ENCODE results near the gene C14orf180. TPM values are rescaled to one million over a fixed set of nuclear protein-coding genes. Genes with fewer than 3 reads are reported as not detected.

C14orf180 gene
- total and polyA plus RNA-seq, 12 donors, result 0.26 to 17.8 (median 5.6) TPM

GRCh38 chr14:104591506-104592291 is 12.1 kb downstream of the C14orf180 start:
- Histone ChIP-seq H3K4me3 (no peak overlapping the region), H3K27ac (no peak overlapping the region), H3K9me3 (replicated peaks in 1 of 3) (no peaks in the 10 kb centered on the region), H3K36me3 (replicated peaks in 1 of 2) (no peaks in the 10 kb centered on the region), H3K4me1 (replicated peaks in 1 of 2) (no peaks in the 10 kb centered on the region), H3K27me3 (no peaks in the 10 kb centered on the region)
- intact Hi-C loops (cut with DNase I), result no loop called here
- TF ChIP-seq, protein P1, sequence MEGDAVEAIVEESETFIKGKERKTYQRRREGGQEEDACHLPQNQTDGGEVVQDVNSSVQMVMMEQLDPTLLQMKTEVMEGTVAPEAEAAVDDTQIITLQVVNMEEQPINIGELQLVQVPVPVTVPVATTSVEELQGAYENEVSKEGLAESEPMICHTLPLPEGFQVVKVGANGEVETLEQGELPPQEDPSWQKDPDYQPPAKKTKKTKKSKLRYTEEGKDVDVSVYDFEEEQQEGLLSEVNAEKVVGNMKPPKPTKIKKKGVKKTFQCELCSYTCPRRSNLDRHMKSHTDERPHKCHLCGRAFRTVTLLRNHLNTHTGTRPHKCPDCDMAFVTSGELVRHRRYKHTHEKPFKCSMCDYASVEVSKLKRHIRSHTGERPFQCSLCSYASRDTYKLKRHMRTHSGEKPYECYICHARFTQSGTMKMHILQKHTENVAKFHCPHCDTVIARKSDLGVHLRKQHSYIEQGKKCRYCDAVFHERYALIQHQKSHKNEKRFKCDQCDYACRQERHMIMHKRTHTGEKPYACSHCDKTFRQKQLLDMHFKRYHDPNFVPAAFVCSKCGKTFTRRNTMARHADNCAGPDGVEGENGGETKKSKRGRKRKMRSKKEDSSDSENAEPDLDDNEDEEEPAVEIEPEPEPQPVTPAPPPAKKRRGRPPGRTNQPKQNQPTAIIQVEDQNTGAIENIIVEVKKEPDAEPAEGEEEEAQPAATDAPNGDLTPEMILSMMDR (IDR thresholded peaks at IDR 0.05), result no peak
- TF ChIP-seq POLR2A (IDR thresholded peaks at IDR 0.05), result no peak
- 69 to 77% (median 75%) methylated on average over 4 to 26 of the region's 26 CpGs for WGBS, 4 donors
- no peak for DNase-seq

DNA sequence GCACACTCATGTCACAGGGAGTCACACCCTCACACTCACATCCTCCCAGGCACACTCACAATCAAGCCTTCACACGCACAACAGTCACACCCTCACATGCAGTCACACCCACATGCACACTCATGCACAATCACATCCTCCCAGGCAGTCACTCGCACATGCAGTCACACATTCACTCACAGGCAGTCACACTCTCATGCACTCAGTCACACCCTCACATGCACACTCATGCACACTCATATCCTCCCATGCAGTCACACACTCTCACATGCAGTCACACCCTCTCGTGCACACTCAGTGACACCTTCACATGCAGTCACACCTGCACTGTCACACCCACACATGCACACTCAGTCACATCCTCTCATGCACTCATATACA is 12.7 kb downstream of the C14orf180 start:
- Histone ChIP-seq H3K4me1 (replicated peaks in 1 of 2) (no peaks in the 10 kb centered on the region), H3K4me3 (no peak overlapping the region), H3K27ac (no peak overlapping the region), H3K27me3 (no peaks in the 10 kb centered on the region), H3K9me3 (replicated peaks in 1 of 3) (no peaks in the 10 kb centered on the region), H3K36me3 (replicated peaks in 1 of 2) (no peaks in the 10 kb centered on the region)
- 62 to 81% (median 72%) methylated on average over 3 of the region's 3 CpGs for WGBS, 4 donors
- intact Hi-C loops (cut with DNase I), result no loop called here
- TF ChIP-seq, protein P1 (IDR thresholded peaks at IDR 0.05), result no peak
- no peak for DNase-seq

DNA sequence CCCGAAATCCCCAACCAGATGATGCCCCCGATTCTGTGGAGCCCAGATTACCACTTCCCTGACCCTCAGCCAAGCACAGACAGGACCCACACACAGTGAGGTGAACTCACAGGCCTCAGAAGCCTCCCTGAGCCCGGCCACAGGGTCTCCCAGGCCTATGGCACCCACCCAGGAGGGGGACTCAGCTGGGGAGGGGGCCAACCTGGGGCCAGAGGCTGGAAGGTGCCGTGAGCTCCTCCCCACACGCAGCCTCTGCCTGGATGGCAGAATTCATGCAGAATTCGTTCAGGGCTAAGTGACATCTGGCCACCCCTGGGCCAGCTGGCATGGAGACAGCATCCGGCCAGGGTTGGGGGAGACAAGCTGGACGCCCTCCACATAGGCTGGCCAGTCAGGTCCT is 13.2 kb downstream of the C14orf180 start:
- intact Hi-C loops (cut with DNase I), result no loop called here
- Histone ChIP-seq H3K36me3 (replicated peaks in 1 of 2) (no peaks in the 10 kb centered on the region), H3K27me3 (no peaks in the 10 kb centered on the region), H3K4me3 (no peak overlapping the region), H3K27ac (no peak overlapping the region), H3K9me3 (replicated peaks in 1 of 3) (no peaks in the 10 kb centered on the region), H3K4me1 (replicated peaks in 1 of 2) (no peaks in the 10 kb centered on the region)
- no peak for DNase-seq
- 56 to 74% (median 69%) methylated on average over 3 to 8 of the region's 8 CpGs for WGBS, 4 donors
- TF ChIP-seq POLR2A (IDR thresholded peaks at IDR 0.05), result no peak
- TF ChIP-seq, protein P1 (IDR thresholded peaks at IDR 0.05), result no peak

DNA sequence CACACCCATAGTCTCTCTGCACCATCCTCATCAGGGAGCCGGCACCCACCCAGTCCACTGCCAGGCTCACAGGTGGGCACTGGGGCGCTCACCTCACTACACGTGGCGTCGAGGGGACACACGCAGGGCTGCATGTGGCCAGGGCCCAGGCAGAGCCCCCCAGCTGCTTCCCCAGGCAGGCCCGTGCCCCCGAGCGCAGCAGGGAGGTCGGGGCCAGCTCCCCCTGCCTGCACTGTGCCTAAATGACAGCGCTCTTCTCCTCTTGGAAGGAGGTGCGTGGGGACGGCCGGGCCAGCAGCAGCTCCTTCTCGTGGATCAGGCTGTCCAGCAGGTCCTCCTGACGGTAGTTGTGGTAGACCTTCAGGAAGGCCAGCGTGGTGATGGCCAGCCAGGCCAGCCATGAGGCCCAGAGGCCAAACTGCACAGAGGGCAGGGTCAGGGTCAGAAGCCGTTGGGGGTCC is 13.7 kb downstream of the C14orf180 start:
- intact Hi-C loops (cut with DNase I), result no loop called here
- DNase-seq, result no peak

More for the DNA sequence above, 13.7 kb downstream of the C14orf180 start:
- no peak for TF ChIP-seq POLR2A (IDR thresholded peaks at IDR 0.05)
- TF ChIP-seq, protein P1 (IDR thresholded peaks at IDR 0.05), result no peak
- Histone ChIP-seq H3K27ac (no peak overlapping the region), H3K36me3 (replicated peaks in 1 of 2) (no peaks in the 10 kb centered on the region), H3K4me1 (replicated peaks in 1 of 2) (no peaks in the 10 kb centered on the region), H3K27me3 (no peaks in the 10 kb centered on the region), H3K9me3 (replicated peaks in 1 of 3) (no peaks in the 10 kb centered on the region), H3K4me3 (no peak overlapping the region)
- WGBS, 4 donors, result 70 to 82% (median 76%) methylated on average over 2 to 18 of the region's 18 CpGs

Data from adrenal gland (tissue), 12 donors.